ENCODE measurements around the gene USP37. TPM values are rescaled to one million over a fixed set of nuclear protein-coding genes. Genes with fewer than 3 reads are reported as not detected.

Gene USP37
- total RNA-seq, 1 experiment from 2014 or later = 11.6 TPM

GRCh38 chr2:218445602-218446001 lies 122.5 kb downstream of the USP37 start:
- TF ChIP-seq EZH2phosphoT487 (IDR thresholded peaks at IDR 0.05; ENCODE audit: borderline replicate concordance, low read length) (no peak), CTCF (conservative IDR thresholded peaks at IDR 0.05; ENCODE audit: low read depth, low read length) (no peak), EZH2 (IDR thresholded peaks at IDR 0.05; ENCODE audit: low read length, unreplicated experiment) (no peak)
- Histone ChIP-seq H3K9ac (ENCODE audit: low read length) (no peak overlapping the region), H3K36me3 (ENCODE audit: low read depth, low read length) (no peaks in the 10 kb centered on the region), H3K4me1 (ENCODE audit: insufficient read depth, low read length) (peaks cover 39% of the 10 kb centered on the region), H3K9me2 (replicated peaks; ENCODE audit: low read length) (no peaks in the 10 kb centered on the region), H3K27me3 (ENCODE audit: low read length) (no peaks in the 10 kb centered on the region), H3K79me2 (ENCODE audit: low read length) (no peaks in the 10 kb centered on the region), H3K9me3 (ENCODE audit: low read length) (no peaks in the 10 kb centered on the region), H3K4me3 (ENCODE audit: low read length) (no peak overlapping the region), H3K27ac (ENCODE audit: low read length) (0 out of 2 replicates have a peak overlapping the region, but pooled peaks have one; percentile 24), H3K4me2 (ENCODE audit: low read length) (peak overlapping the region; percentile 16; the same call in 1 of the 2 replicates), H4K20me1 (ENCODE audit: low read length) (no peaks in the 10 kb centered on the region), H3F3A (ENCODE audit: low read length, unreplicated experiment) (peaks cover 4% of the 10 kb centered on the region), H2AFZ (ENCODE audit: low read length) (no peak overlapping the region)
- ATAC-seq (peak; percentile 20; the same call in 1 of the 2 replicates), DNase-seq (peak; percentile 10)
- ChIA-PET CTCF (no interaction called here), POLR2A (ENCODE audit: unreplicated experiment) (no interaction called here)
- BruUV-seq (replicated peaks) = no TSS peak
- intact Hi-C loops (cut with micrococcal nuclease) = loop anchor here (2.0 kb wide), 1 partner anchor 39 kb away; no protein-coding TSS in a partner anchor

GRCh38 chr2:218444692-218445357 lies 123.3 kb downstream of the USP37 start:
- no peaks in the 10 kb centered on the region for H3K9me2 ChIP-seq (replicated peaks; ENCODE audit: low read length)
- H3K27me3 ChIP-seq (ENCODE audit: low read length) = no peaks in the 10 kb centered on the region
- no peaks in the 10 kb centered on the region for H3K9me3 ChIP-seq (ENCODE audit: low read length)
- no peaks in the 10 kb centered on the region for H3K36me3 ChIP-seq (ENCODE audit: low read depth, low read length)
- POLR2A ChIA-PET (ENCODE audit: unreplicated experiment) = interaction anchor here (0.6 kb wide), 1 partner anchor 214 kb away, joined by 5 read pairs; no protein-coding TSS in a partner anchor
- H4K20me1 ChIP-seq (ENCODE audit: low read length) = no peaks in the 10 kb centered on the region
- peaks cover 4% of the 10 kb centered on the region for H3F3A ChIP-seq (ENCODE audit: low read length, unreplicated experiment)
- H3K4me1 ChIP-seq (ENCODE audit: insufficient read depth, low read length) = peaks cover 37% of the 10 kb centered on the region
- ATAC-seq = peak; percentile 86
- TSS peak; percentile 17 for BruUV-seq (replicated peaks)
- peak overlapping the region; percentile 24; the same call in 1 of the 2 replicates for H3K27ac ChIP-seq (ENCODE audit: low read length)
- peak overlapping the region; percentile 16 for H3K4me2 ChIP-seq (ENCODE audit: low read length)
- TF ChIP-seq EZH2phosphoT487 (IDR thresholded peaks at IDR 0.05; ENCODE audit: borderline replicate concordance, low read length) = no peak
- TF ChIP-seq EZH2 (IDR thresholded peaks at IDR 0.05; ENCODE audit: low read length, unreplicated experiment) = no peak
- intact Hi-C loops (cut with micrococcal nuclease) = loop anchor here (2.0 kb wide), 1 partner anchor 38 kb away; no protein-coding TSS in a partner anchor
- CTCF ChIA-PET = no interaction called here
- H2AFZ ChIP-seq (ENCODE audit: low read length) = no peak overlapping the region
- no peak overlapping the region for H3K4me3 ChIP-seq (ENCODE audit: low read length)
- no peak overlapping the region for H3K9ac ChIP-seq (ENCODE audit: low read length)
- H3K79me2 ChIP-seq (ENCODE audit: low read length) = no peaks in the 10 kb centered on the region
- peak; percentile 87 for DNase-seq

DNA sequence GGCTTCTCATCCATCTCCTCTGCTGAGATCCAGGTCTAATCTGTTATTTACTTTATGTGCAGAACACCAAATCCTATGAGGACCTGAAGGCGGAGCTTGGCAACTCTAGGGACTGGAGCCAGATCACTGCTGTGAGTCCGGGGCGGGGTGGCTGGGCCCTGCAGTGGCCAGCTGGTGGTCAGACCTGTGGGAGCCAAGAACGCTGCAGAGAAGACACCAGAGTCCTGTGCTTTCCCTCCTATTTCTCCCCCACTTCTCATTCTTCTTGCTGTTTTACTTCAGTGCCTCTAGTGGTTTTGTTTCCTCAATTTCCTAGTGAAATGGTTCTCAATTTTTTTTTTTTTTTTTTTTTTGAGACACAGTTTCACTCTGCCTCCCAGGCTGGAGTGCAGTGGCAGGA lies 129.6 kb downstream of the USP37 start:
- H3K9me2 ChIP-seq (replicated peaks; ENCODE audit: low read length) = no peaks in the 10 kb centered on the region
- H3K27ac ChIP-seq (ENCODE audit: low read length) = no peak overlapping the region
- H3K27me3 ChIP-seq (ENCODE audit: low read length) = no peaks in the 10 kb centered on the region
- no TSS peak for BruUV-seq (replicated peaks)
- no peaks in the 10 kb centered on the region for H4K20me1 ChIP-seq (ENCODE audit: low read length)
- no peak overlapping the region for H3K4me2 ChIP-seq (ENCODE audit: low read length)
- DNase-seq (no peak), ATAC-seq (no peak)
- no peak overlapping the region for H3K4me3 ChIP-seq (ENCODE audit: low read length)
- no peaks in the 10 kb centered on the region for H3K4me1 ChIP-seq (ENCODE audit: insufficient read depth, low read length)
- CTCF ChIA-PET = no interaction called here
- no peaks in the 10 kb centered on the region for H3K79me2 ChIP-seq (ENCODE audit: low read length)
- intact Hi-C loops (cut with micrococcal nuclease) = no loop called here
- no peak overlapping the region for H3K9ac ChIP-seq (ENCODE audit: low read length)
- no peaks in the 10 kb centered on the region for H3K36me3 ChIP-seq (ENCODE audit: low read depth, low read length)
- no peak overlapping the region for H2AFZ ChIP-seq (ENCODE audit: low read length)
- no peak for TF ChIP-seq EZH2phosphoT487 (IDR thresholded peaks at IDR 0.05; ENCODE audit: borderline replicate concordance, low read length)
- TF ChIP-seq CTCF (conservative IDR thresholded peaks at IDR 0.05; ENCODE audit: low read depth, low read length) = no peak
- no peak for TF ChIP-seq EZH2 (IDR thresholded peaks at IDR 0.05; ENCODE audit: low read length, unreplicated experiment)
- H3F3A ChIP-seq (ENCODE audit: low read length, unreplicated experiment) = no peaks in the 10 kb centered on the region
- POLR2A ChIA-PET (ENCODE audit: unreplicated experiment) = no interaction called here
- no peaks in the 10 kb centered on the region for H3K9me3 ChIP-seq (ENCODE audit: low read length)
